Measurements from ENCODE around the gene SPTLC3. TPM values are rescaled to one million over a fixed set of nuclear protein-coding genes. Genes with fewer than 3 reads are reported as not detected.
"Not testable (repeated sequence)": the region's sequence is repeated elsewhere in the genome, so short reads cannot be mapped to it uniquely, and the experiment has no call there.

Gene SPTLC3
- total RNA-seq, 2 experiments from 2014 or later, result 0.38 to 0.59 TPM

- ChIA-PET CTCF (no interaction called here), POLR2A (no interaction called here)
- Mint-ChIP-seq H3K4me1 (ENCODE audit: low read depth) (no peaks in the 10 kb centered on the region), H3K27ac (no peak overlapping the region), H3K36me3 (ENCODE audit: low read depth) (no peaks in the 10 kb centered on the region), H3K9me3 (no peaks in the 10 kb centered on the region), H3K4me3 (no peak overlapping the region), H3K27me3 (no peaks in the 10 kb centered on the region)
- intact Hi-C loops (cut with DNase I, micrococcal nuclease), result no loop called here
- Histone ChIP-seq H3K4me3 (ENCODE audit: low read length) (no peak overlapping the region), H3K27me3 (ENCODE audit: control insufficient read depth in 1 of 2, insufficient read depth in 2 of 2, low read length in 2 of 2) (no peaks in the 10 kb centered on the region), H3K27ac (ENCODE audit: low read depth in 1 of 2, low read length in 2 of 2) (no peak overlapping the region), H3K9me3 (ENCODE audit: control insufficient read depth in 1 of 2, insufficient read depth in 1 of 2, low read length in 2 of 2) (no peaks in the 10 kb centered on the region), H3K4me1 (ENCODE audit: insufficient read depth, low read length) (no peaks in the 10 kb centered on the region), H3K36me3 (ENCODE audit: insufficient read depth, low read length) (no peaks in the 10 kb centered on the region)
- no peak for DNase-seq
- no peak for ATAC-seq (ENCODE audit: poor library complexity)
- TF ChIP-seq CTCF (IDR thresholded peaks at IDR 0.05), result no peak
Measured at GRCh38 chr20:12978613-12979495, 29.9 kb upstream of the SPTLC3 start.

GRCh38 chr20:12979713-12980112 is 29.1 kb upstream of the SPTLC3 start:
- H3K4me1 ChIP-seq (ENCODE audit: insufficient read depth, low read length); intact Hi-C loops (cut with DNase I, micrococcal nuclease); H3K36me3 ChIP-seq (ENCODE audit: insufficient read depth, low read length); H3K4me3 ChIP-seq (ENCODE audit: low read length); H3K9me3 ChIP-seq (ENCODE audit: control insufficient read depth in 1 of 2, insufficient read depth in 1 of 2, low read length in 2 of 2); H3K27me3 Mint-ChIP-seq; H3K27ac Mint-ChIP-seq; DNase-seq; H3K4me1 Mint-ChIP-seq (ENCODE audit: low read depth); H3K27me3 ChIP-seq (ENCODE audit: control insufficient read depth in 1 of 2, insufficient read depth in 2 of 2, low read length in 2 of 2); ATAC-seq (ENCODE audit: poor library complexity); H3K36me3 Mint-ChIP-seq (ENCODE audit: low read depth); H3K9me3 Mint-ChIP-seq; H3K27ac ChIP-seq (ENCODE audit: low read depth in 1 of 2, low read length in 2 of 2); POLR2A ChIA-PET; H3K4me3 Mint-ChIP-seq: not testable (repeated sequence)
- CTCF ChIA-PET, result interaction anchor here (1.0 kb wide), 1 partner anchor 322 kb away, joined by 3 read pairs; no protein-coding TSS in a partner anchor

- H3K27ac Mint-ChIP-seq, result no peak overlapping the region
- ChIA-PET CTCF (no interaction called here), POLR2A (no interaction called here)
- Histone ChIP-seq H3K36me3 (ENCODE audit: insufficient read depth, low read length) (no peaks in the 10 kb centered on the region), H3K4me3 (ENCODE audit: low read length) (no peak overlapping the region), H3K4me1 (ENCODE audit: insufficient read depth, low read length) (no peaks in the 10 kb centered on the region), H3K27ac (ENCODE audit: low read depth in 1 of 2, low read length in 2 of 2) (no peak overlapping the region), H3K9me3 (ENCODE audit: control insufficient read depth in 1 of 2, insufficient read depth in 1 of 2, low read length in 2 of 2) (no peaks in the 10 kb centered on the region), H3K27me3 (ENCODE audit: control insufficient read depth in 1 of 2, insufficient read depth in 2 of 2, low read length in 2 of 2) (no peaks in the 10 kb centered on the region)
- no peaks in the 10 kb centered on the region for H3K9me3 Mint-ChIP-seq
- no peaks in the 10 kb centered on the region for H3K4me1 Mint-ChIP-seq (ENCODE audit: low read depth)
- DNase-seq (no peak), ATAC-seq (ENCODE audit: poor library complexity) (no peak)
- no peak overlapping the region for H3K4me3 Mint-ChIP-seq
- no peak for TF ChIP-seq CTCF (IDR thresholded peaks at IDR 0.05)
- no peaks in the 10 kb centered on the region for H3K36me3 Mint-ChIP-seq (ENCODE audit: low read depth)
- H3K27me3 Mint-ChIP-seq, result no peaks in the 10 kb centered on the region
- intact Hi-C loops (cut with DNase I, micrococcal nuclease), result no loop called here
Measured at GRCh38 chr20:12982098-12982497, 26.7 kb upstream of the SPTLC3 start.

Measured in CD4-positive, alpha-beta T cell (primary cell).